Liver (tissue), 3 donors: ENCODE measurements around the gene OMA1.

Experiments
- EGR1 ChIP-seq, 2 donors: IDR thresholded peaks; 2 replicates each; pipeline ENCODE4 v1.6.1; 2016 to 2018; ENCODE audit warnings: antibody characterized with exemption in 2 of 2, low read depth in 2 of 2
- FOXA1 ChIP-seq: IDR thresholded peaks from 2 replicates; pipeline ENCODE4 v1.6.1; 2016; ENCODE audit warnings: antibody characterized with exemption
- GABPA ChIP-seq, 2 donors: IDR thresholded peaks in 1 of 2; conservative IDR thresholded peaks in 1 of 2; 2 replicates each; pipeline ENCODE4 v1.6.1; 2016; ENCODE audit warnings: antibody characterized with exemption in 2 of 2, mild to moderate bottlenecking in 1 of 2, moderate library complexity in 1 of 2
- HNF4G ChIP-seq: IDR thresholded peaks from 2 replicates; pipeline ENCODE4 v1.6.1; 2016; ENCODE audit warnings: antibody characterized with exemption
- RAD21 ChIP-seq, 2 donors: IDR thresholded peaks; 2 replicates each; pipeline ENCODE4 v1.6.1; 2016; ENCODE audit warnings: antibody characterized with exemption in 2 of 2, mild to moderate bottlenecking in 2 of 2
- RXRA ChIP-seq, 2 donors: IDR thresholded peaks; 2 replicates each; pipeline ENCODE4 v1.6.1; 2017 to 2018; ENCODE audit warnings: antibody characterized with exemption in 2 of 2, mild to moderate bottlenecking in 1 of 2
- SP1 ChIP-seq: IDR thresholded peaks from 2 replicates; pipeline ENCODE4 v1.6.1; 2018; ENCODE audit warnings: antibody characterized with exemption, mild to moderate bottlenecking
- TAF1 ChIP-seq: conservative IDR thresholded peaks from 2 replicates; pipeline ENCODE4 v1.6.1; 2016; ENCODE audit warnings: antibody characterized with exemption, mild to moderate bottlenecking
- YY1 ChIP-seq: IDR thresholded peaks from 2 replicates; pipeline ENCODE4 v1.6.1; 2016; ENCODE audit warnings: antibody characterized with exemption, mild to moderate bottlenecking
- TF ChIP-seq, protein P1 (sequence below): fragments of 150-350 bp; IDR thresholded peaks from 2 replicates; pipeline ENCODE4 v1.5.1; 2017; ENCODE audit warnings: improper control_type of control experiment, low read depth, low read length; ENCODE audit not compliant: missing input control
- TF ChIP-seq, protein P2 (sequence below): IDR thresholded peaks from 2 replicates; pipeline ENCODE4 v1.6.1; 2016; ENCODE audit warnings: antibody characterized with exemption
- TF ChIP-seq, protein P3 (sequence below): IDR thresholded peaks from 2 replicates; pipeline ENCODE4 v1.6.1; 2016; ENCODE audit warnings: antibody characterized with exemption
- TF ChIP-seq, protein P4 (sequence below): IDR thresholded peaks from 2 replicates; pipeline ENCODE4 v1.6.1; 2016; ENCODE audit warnings: antibody characterized with exemption, mild to moderate bottlenecking
- TF ChIP-seq, protein P5 (sequence below): IDR thresholded peaks from 2 replicates; pipeline ENCODE4 v1.6.1; 2016; ENCODE audit warnings: antibody characterized with exemption
- donor health status: healthy.
- donor health status: healthy.

DNA sequence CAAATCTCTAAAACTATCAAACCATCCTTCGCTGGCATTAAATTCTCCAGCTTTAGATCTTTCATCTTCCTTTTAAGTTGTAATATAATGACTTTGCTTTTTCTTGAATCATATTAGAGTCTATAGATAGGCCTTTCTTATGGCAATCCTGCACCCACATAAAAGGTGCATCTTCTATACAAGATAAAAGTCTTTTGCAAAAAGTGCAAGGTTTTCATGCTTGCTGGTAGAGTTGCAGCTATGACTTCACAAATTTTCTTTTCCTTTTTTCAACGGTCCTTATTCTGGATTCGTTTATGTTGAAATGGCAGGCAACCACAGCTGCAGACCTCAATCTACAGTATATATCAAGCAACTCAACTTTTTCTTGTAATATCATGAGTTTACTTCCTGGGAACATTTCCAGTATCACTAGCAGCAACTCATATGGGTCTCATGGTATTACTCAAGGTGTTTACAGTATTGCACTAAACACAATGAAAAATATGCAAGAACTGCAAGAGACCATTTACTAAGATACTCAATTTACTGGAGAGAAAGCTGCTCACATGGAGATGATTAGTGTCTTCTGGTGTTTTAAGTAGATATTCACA lies 22.1 kb downstream of the OMA1 start:
- TF ChIP-seq SP1 (no peak), FOXA1 (no peak), TAF1 (no peak), HNF4G (no peak), GABPA (IDR thresholded peaks at IDR 0.05 in 1 of 2, conservative IDR thresholded peaks at IDR 0.05 in 1 of 2) (no peak), YY1 (no peak), RXRA (IDR thresholded peaks at IDR 0.05) (no peak), RAD21 (IDR thresholded peaks at IDR 0.05) (no peak), EGR1 (IDR thresholded peaks at IDR 0.05; ENCODE audit: low read depth in 2 of 2) (no peak)
- TF ChIP-seq, protein P1, sequence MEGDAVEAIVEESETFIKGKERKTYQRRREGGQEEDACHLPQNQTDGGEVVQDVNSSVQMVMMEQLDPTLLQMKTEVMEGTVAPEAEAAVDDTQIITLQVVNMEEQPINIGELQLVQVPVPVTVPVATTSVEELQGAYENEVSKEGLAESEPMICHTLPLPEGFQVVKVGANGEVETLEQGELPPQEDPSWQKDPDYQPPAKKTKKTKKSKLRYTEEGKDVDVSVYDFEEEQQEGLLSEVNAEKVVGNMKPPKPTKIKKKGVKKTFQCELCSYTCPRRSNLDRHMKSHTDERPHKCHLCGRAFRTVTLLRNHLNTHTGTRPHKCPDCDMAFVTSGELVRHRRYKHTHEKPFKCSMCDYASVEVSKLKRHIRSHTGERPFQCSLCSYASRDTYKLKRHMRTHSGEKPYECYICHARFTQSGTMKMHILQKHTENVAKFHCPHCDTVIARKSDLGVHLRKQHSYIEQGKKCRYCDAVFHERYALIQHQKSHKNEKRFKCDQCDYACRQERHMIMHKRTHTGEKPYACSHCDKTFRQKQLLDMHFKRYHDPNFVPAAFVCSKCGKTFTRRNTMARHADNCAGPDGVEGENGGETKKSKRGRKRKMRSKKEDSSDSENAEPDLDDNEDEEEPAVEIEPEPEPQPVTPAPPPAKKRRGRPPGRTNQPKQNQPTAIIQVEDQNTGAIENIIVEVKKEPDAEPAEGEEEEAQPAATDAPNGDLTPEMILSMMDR, result no peak
- TF ChIP-seq, protein P2, sequence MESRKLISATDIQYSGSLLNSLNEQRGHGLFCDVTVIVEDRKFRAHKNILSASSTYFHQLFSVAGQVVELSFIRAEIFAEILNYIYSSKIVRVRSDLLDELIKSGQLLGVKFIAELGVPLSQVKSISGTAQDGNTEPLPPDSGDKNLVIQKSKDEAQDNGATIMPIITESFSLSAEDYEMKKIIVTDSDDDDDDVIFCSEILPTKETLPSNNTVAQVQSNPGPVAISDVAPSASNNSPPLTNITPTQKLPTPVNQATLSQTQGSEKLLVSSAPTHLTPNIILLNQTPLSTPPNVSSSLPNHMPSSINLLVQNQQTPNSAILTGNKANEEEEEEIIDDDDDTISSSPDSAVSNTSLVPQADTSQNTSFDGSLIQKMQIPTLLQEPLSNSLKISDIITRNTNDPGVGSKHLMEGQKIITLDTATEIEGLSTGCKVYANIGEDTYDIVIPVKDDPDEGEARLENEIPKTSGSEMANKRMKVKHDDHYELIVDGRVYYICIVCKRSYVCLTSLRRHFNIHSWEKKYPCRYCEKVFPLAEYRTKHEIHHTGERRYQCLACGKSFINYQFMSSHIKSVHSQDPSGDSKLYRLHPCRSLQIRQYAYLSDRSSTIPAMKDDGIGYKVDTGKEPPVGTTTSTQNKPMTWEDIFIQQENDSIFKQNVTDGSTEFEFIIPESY, result no peak
- TF ChIP-seq, protein P3, sequence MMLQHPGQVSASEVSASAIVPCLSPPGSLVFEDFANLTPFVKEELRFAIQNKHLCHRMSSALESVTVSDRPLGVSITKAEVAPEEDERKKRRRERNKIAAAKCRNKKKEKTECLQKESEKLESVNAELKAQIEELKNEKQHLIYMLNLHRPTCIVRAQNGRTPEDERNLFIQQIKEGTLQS, result no peak
- TF ChIP-seq, protein P4, sequence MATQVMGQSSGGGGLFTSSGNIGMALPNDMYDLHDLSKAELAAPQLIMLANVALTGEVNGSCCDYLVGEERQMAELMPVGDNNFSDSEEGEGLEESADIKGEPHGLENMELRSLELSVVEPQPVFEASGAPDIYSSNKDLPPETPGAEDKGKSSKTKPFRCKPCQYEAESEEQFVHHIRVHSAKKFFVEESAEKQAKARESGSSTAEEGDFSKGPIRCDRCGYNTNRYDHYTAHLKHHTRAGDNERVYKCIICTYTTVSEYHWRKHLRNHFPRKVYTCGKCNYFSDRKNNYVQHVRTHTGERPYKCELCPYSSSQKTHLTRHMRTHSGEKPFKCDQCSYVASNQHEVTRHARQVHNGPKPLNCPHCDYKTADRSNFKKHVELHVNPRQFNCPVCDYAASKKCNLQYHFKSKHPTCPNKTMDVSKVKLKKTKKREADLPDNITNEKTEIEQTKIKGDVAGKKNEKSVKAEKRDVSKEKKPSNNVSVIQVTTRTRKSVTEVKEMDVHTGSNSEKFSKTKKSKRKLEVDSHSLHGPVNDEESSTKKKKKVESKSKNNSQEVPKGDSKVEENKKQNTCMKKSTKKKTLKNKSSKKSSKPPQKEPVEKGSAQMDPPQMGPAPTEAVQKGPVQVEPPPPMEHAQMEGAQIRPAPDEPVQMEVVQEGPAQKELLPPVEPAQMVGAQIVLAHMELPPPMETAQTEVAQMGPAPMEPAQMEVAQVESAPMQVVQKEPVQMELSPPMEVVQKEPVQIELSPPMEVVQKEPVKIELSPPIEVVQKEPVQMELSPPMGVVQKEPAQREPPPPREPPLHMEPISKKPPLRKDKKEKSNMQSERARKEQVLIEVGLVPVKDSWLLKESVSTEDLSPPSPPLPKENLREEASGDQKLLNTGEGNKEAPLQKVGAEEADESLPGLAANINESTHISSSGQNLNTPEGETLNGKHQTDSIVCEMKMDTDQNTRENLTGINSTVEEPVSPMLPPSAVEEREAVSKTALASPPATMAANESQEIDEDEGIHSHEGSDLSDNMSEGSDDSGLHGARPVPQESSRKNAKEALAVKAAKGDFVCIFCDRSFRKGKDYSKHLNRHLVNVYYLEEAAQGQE, result no peak
- TF ChIP-seq, protein P5, sequence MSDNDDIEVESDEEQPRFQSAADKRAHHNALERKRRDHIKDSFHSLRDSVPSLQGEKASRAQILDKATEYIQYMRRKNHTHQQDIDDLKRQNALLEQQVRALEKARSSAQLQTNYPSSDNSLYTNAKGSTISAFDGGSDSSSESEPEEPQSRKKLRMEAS, result no peak
